Esophagus squamous epithelium (tissue), 5 donors: ENCODE results near the gene GRIK4. TPM values are rescaled to one million over a fixed set of nuclear protein-coding genes. Genes with fewer than 3 reads are reported as not detected.

Experiments used
- DNase-seq: peaks from one replicate; lab custom pipeline; 2025; lab: John Stamatoyannopoulos, UW
- H3K27ac ChIP-seq, 4 donors: fragments of 200-600 bp; sonication (generic); one replicate each; pipeline ENCODE4 v1.5.1; 2016 to 2019; ENCODE audit warnings: mild to moderate bottlenecking in 1 of 4
- H3K27me3 ChIP-seq, 4 donors: fragments of 200-600 bp; sonication (generic); 1 replicate in 3 of 4; 2 replicates in 1 of 4; pipeline versions ENCODE4 v1.5.1 to v1.6.0; 2017 to 2021; ENCODE audit warnings: antibody characterized with exemption in 1 of 4
- H3K36me3 ChIP-seq, 3 donors: fragments of 200-600 bp; sonication (generic); one replicate each; pipeline ENCODE4 v1.5.1; 2016 to 2019
- H3K4me1 ChIP-seq, 3 donors: fragments of 200-600 bp; sonication (generic); one replicate each; pipeline ENCODE4 v1.5.1; 2017 to 2019
- H3K4me3 ChIP-seq, 4 donors: fragments of 200-600 bp; sonication (generic); 1 replicate in 3 of 4; 2 replicates in 1 of 4; pipeline ENCODE4 v1.5.1; 2016 to 2019; ENCODE audit warnings: mild to moderate bottlenecking in 2 of 4, moderate library complexity in 1 of 4
- H3K9me3 ChIP-seq, 3 donors: fragments of 200-600 bp; sonication (generic); one replicate each; pipeline ENCODE4 v1.5.1; 2016 to 2019
- POLR2A ChIP-seq, 4 donors: fragments of 450-650 bp; IDR thresholded peaks; one replicate each; pipeline ENCODE4 v1.6.1; 2017; ENCODE audit warnings: antibody characterized with exemption in 4 of 4, mild to moderate bottlenecking in 4 of 4, moderate library complexity in 3 of 4
- WGBS, 2 donors: methylation state at CpG; one replicate each; pipeline ENCODE4 v1.1.5; 2018; 5-methylcytosine and 5-hydroxymethylcytosine counted together
- intact Hi-C: fragments of 100-400 bp; cut with DNase I; formaldehyde crosslinking; loops from one replicate; pipeline ENCODE4 v1.15.0; 2022
- total RNA-seq, 4 donors: library from RNA; depleted of rRNA; stranded (reverse); fragments of >200 nt; gene quantifications; one replicate each; pipeline ENCODE4 v1.1.0, GENCODE V29; 2016
- TF ChIP-seq, protein P1 (sequence below), 6 experiments: fragments of 450-650 bp in 4 of 6; fragments of 200-600 bp in 2 of 6; sonication (generic) in 2 of 6; IDR thresholded peaks; one replicate each; pipeline ENCODE4 v1.5.1; 2016 to 2019; ENCODE audit warnings: antibody characterized with exemption in 6 of 6, mild to moderate bottlenecking in 4 of 6, moderate library complexity in 4 of 6
- donor health status: DM: yes; HTN: yes; CAD: no.

Gene GRIK4
- total RNA-seq, 4 donors from 2014 or later: 0.15 to 0.19 TPM; not detected in 2

DNA sequence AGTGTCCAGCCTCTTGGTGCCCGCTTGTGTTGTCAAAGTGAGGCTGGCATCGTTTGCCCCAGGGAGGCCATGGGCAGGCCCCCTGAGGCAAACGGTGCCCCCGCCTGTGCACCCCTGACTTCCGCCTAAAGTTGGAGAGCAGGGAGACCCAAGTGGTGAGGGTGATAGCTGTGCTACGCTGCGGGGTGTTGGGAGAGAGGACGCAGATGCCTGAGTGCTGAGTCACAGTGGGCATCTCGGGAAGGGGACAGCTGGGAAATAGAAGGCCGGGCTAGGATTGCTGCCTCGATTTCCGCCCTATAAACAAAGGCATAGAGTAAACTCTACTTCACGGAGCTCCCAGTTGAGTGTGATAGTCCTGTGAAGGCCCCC is 5.8 kb downstream of the GRIK4 start:
- Histone ChIP-seq H3K9me3 (no peaks in the 10 kb centered on the region), H3K36me3 (no peaks in the 10 kb centered on the region), H3K27ac (peak overlapping the region in 2 of 4 donors; percentile 32 to 54), H3K4me1 (peaks cover 0 to 18% (median 0%) of the 10 kb centered on the region in 3 donors), H3K27me3 (peaks cover 0 to 59% (median 0%) of the 10 kb centered on the region in 4 donors), H3K4me3 (no peak overlapping the region)
- intact Hi-C loops: no loop called here
- 14 to 72% methylated on average over 1 to 5 of the region's 13 CpGs for WGBS, 2 donors
- DNase-seq: no peak
- TF ChIP-seq POLR2A (IDR thresholded peaks at IDR 0.05): no peak
- TF ChIP-seq, protein P1, sequence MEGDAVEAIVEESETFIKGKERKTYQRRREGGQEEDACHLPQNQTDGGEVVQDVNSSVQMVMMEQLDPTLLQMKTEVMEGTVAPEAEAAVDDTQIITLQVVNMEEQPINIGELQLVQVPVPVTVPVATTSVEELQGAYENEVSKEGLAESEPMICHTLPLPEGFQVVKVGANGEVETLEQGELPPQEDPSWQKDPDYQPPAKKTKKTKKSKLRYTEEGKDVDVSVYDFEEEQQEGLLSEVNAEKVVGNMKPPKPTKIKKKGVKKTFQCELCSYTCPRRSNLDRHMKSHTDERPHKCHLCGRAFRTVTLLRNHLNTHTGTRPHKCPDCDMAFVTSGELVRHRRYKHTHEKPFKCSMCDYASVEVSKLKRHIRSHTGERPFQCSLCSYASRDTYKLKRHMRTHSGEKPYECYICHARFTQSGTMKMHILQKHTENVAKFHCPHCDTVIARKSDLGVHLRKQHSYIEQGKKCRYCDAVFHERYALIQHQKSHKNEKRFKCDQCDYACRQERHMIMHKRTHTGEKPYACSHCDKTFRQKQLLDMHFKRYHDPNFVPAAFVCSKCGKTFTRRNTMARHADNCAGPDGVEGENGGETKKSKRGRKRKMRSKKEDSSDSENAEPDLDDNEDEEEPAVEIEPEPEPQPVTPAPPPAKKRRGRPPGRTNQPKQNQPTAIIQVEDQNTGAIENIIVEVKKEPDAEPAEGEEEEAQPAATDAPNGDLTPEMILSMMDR (IDR thresholded peaks at IDR 0.05): no peak

DNA sequence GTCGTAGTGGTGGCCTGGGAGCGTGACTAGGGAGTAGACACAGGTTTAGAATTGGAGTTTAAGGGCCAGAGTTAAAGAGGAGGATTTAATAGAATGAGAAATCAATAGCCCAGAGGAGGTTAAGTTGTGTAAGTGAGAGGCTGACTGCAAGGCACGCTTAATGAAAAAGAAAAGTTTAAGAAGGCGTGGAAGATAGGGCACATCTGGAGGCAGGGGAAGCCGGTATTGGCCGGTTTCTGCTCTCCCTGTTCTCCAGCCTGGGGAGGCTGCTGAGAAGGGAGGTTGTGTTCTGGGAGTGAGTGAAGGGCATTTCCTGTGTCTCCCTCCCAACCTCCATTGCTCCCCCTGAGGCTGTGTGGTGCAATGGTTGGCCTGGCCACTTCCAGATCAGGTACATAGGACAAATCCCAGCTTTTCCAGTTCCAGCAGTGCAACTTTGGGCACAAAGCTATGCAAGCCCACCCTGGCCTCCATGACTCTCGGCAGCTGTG is 6.3 kb downstream of the GRIK4 start:
- intact Hi-C loops: no loop called here
- H3K9me3 ChIP-seq: no peaks in the 10 kb centered on the region
- H3K4me3 ChIP-seq: no peak overlapping the region
- peaks cover 0 to 59% (median 0%) of the 10 kb centered on the region in 4 donors for H3K27me3 ChIP-seq
- no peak for DNase-seq
- 65 to 75% methylated on average over 7 of the region's 7 CpGs for WGBS, 2 donors
- peaks cover 0 to 18% (median 0%) of the 10 kb centered on the region in 3 donors for H3K4me1 ChIP-seq
- H3K27ac ChIP-seq: peak overlapping the region in 2 of 4 donors; percentile 32 to 54
- H3K36me3 ChIP-seq: no peaks in the 10 kb centered on the region
- no peak for TF ChIP-seq POLR2A (IDR thresholded peaks at IDR 0.05)
- TF ChIP-seq, protein P1 (IDR thresholded peaks at IDR 0.05): no peak

DNA sequence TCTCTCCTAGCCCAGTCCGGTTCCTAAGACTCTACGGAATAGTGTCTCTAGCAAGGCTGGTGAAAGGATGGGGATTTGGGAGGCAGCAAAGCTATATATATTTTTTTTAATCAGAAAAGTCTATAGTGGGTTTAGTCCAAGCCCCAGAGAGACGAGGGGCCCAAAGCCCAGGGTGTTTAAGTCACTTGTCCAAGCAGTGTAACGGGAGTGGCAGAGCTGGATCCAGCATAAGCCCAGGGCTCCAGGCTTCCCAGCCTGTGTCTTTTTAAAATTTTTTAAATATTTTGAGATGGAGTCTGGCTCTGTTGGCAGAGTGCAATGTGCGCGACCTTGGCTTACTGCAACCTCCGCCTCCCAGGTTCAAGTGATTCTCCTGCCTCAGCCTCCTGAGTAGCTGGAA is 6.8 kb downstream of the GRIK4 start:
- DNase-seq: no peak

DNA sequence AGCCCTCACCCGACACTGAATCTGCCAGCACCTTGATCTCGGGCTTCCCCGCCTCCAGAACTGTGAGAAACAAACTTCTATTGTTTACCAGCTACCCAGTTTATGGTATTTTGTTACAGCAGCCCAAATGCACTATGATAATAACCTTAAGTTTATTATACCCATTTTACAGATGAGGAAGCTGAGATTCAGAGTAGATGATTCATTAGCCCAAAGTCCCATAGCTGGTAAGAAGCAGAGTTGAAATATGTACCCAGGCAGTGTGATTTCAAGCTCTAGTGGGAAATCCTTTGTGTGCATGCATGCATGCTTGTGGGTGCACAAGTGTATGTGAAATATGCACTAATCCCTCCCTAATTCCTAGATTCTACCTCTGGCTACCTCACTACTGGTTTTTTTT is 7.9 kb downstream of the GRIK4 start:
- no peaks in the 10 kb centered on the region for H3K36me3 ChIP-seq
- TF ChIP-seq, protein P1 (IDR thresholded peaks at IDR 0.05): no peak
- no peak for TF ChIP-seq POLR2A (IDR thresholded peaks at IDR 0.05)
- no peak overlapping the region for H3K4me3 ChIP-seq
- no peaks in the 10 kb centered on the region for H3K9me3 ChIP-seq
- intact Hi-C loops: no loop called here
- WGBS, 2 donors: 82 to 87% methylated on average over 3 of the region's 3 CpGs
- peaks cover 0 to 57% (median 0%) of the 10 kb centered on the region in 4 donors for H3K27me3 ChIP-seq
- no peak overlapping the region for H3K27ac ChIP-seq
- H3K4me1 ChIP-seq: peaks cover 0 to 18% (median 0%) of the 10 kb centered on the region in 3 donors
- DNase-seq: no peak

More for the DNA sequence above, 6.8 kb downstream of the GRIK4 start:
- TF ChIP-seq, protein P1 (IDR thresholded peaks at IDR 0.05): no peak
- TF ChIP-seq POLR2A (IDR thresholded peaks at IDR 0.05): no peak
- H3K4me3 ChIP-seq: no peak overlapping the region
- no peaks in the 10 kb centered on the region for H3K36me3 ChIP-seq
- 83 to 99% methylated on average over 5 to 7 of the region's 7 CpGs for WGBS, 2 donors
- H3K27me3 ChIP-seq: peaks cover 0 to 59% (median 0%) of the 10 kb centered on the region in 4 donors
- peak overlapping the region in 1 of 4 donors; percentile 21 for H3K27ac ChIP-seq
- H3K9me3 ChIP-seq: no peaks in the 10 kb centered on the region
- peaks cover 0 to 18% (median 0%) of the 10 kb centered on the region in 3 donors for H3K4me1 ChIP-seq
- intact Hi-C loops: no loop called here

DNA sequence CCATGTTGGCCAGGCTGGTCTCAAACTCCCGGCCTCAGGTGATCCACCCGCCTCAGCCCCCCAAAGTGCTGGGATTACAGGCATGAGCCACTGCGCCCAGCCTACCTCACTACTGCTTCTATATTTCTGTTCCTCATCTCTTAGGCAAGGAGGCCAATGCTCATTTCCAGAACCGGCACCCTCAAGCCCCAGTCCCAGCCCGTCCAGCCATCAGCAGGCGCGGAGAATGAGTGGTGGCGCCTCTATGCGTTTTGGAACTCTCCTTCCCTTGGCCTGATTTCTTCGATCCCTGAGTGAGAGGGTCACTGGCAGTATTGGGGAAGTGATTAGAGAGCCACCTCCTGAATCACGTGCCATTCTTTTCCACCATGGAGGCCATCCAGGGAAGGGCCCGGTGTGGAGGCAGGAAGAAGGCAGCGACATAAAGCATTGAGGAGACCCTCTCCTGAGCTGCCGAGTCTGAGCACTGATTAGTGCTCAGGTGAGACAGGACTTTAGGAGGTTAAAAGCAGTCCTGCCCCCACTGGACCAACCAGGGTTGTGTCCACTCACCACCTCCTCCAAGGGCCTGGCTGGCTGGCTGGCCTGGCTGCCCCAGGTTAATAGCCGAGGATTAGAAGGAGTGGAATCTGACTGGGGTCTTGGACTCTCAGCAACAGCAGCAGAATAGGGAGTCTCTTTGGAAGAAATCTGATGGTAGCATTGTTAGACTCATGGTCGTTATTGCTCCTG is 8.7 kb downstream of the GRIK4 start:
- peaks cover 0 to 56% (median 0%) of the 10 kb centered on the region in 4 donors for H3K27me3 ChIP-seq

More for the DNA sequence above, 8.7 kb downstream of the GRIK4 start:
- no peak for DNase-seq
- no peak overlapping the region for H3K4me3 ChIP-seq
- intact Hi-C loops: loop anchor here (10.0 kb wide), 1 partner anchor 285 kb away; no protein-coding TSS in a partner anchor
- WGBS, 2 donors: 90 to 92% methylated on average over 6 to 15 of the region's 16 CpGs
- H3K9me3 ChIP-seq: no peaks in the 10 kb centered on the region
- peaks cover 0 to 18% (median 0%) of the 10 kb centered on the region in 3 donors for H3K4me1 ChIP-seq
- TF ChIP-seq POLR2A (IDR thresholded peaks at IDR 0.05): no peak
- TF ChIP-seq, protein P1 (IDR thresholded peaks at IDR 0.05): no peak
- H3K36me3 ChIP-seq: no peaks in the 10 kb centered on the region
- no peak overlapping the region for H3K27ac ChIP-seq
